HG03460 (cell line): ENCODE results near the gene C19orf67.
A peak's percentile ranks its signal among the peaks of the same experiment; 100 is the strongest.

Source experiments
- ATAC-seq: cut with Tn5 transposase; IDR thresholded peaks from one replicate; pipeline ENCODE4 v1.9.1; 2021; ENCODE audit not compliant: unreplicated experiment

The C19orf67 gene

DNA sequence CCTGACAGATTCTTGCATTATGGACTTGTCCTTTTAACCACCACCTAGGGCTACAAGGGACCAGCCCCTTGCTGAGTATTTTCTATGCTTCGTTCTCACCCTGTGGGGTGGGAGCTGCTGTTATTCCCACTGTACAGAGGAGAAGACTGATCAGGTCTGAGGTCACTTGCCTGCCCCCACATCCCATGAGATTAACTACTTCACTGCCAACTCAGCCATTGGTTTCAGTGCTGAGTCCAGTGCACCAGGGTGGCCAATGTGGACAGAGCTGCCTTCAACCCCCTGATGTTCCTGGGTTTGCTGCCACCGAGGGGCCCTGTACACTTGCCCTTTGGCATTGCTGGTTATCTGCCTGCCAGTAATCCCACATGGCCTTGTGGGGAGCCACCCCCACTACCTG is 25.1 kb upstream of the C19orf67 start:
- ATAC-seq, result no peak

DNA sequence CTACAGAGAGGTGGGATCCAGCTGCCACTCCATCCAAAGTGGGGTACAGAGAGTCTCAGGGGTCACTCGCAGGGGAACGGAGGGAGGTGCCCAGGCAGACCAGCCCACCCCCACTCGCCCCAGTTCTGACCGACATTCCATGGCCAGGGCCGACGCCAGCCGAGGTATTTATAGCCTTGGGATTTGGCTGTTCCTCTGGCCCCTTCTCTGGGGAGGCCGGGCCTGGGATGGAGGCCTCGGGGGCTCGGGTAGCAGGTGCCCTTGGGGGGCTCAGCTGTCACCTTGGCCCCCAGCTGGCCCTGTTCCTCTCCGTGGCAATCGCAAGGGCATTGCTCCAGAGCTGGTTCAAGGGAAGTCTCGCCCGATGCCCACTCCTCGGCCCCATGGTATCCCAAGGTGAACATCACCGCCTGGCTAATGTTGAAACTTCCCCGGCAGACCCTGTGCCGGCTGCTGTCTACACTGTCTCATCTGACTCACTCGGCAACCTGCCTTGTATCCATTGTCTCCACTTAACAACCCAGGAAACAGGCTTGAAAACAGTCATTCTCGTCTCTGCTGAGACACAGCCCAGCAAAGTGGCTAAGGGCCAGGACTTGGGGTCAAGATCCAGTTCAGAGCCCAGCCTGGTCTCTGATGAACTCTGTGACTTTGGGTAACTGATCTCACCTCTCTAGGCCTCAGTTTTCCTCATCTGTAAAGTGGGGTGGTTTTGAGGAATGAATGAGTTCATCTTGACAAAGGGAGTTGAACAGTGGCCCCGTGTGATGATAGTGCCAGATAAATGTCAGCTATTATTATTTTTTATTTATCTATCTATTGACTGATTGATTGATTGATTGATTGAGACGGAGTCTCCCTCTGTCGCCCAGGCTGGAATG is 22.2 kb upstream of the C19orf67 start:
- ATAC-seq, result no peak

DNA sequence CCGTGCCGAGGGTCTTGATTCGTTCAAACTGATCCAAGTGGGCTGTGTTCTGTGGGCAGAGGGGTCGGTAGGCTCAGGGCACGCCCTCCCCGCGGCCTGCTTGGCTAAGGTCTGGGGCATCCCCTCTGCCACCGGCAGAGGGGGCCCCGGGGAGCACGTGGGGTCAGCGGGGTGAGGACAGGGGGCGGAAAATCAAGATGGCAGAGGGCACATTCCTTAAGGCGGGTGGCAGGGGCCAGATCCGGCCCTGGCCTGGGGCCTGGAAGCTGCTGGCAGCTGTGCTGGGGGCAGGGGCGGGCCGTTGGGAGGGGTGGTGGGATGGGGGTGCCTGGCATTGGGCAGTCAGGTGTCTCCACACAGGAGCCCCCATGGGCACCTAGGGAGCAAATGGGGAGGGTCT is 21.3 kb upstream of the C19orf67 start:
- no peak for ATAC-seq

DNA sequence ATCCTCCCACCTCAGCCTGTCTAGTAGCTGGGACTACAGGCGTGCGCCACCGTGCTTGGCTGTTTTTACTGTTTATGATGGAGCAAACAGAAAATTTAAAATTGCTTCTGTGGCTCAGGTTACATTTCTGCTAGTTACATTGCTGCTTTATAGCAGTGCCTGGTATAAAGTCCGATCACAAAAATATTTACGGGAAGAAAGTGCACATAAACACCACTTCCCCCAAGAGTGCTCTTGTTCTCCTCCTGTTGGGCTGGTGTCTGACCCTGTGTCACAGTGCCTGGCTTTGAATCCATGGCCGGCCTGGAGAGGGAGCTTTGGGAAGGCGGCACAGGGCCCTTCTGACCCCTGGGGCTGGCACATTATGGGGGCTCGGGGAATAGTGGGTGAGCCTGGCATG is 20.1 kb upstream of the C19orf67 start:
- no peak for ATAC-seq

DNA sequence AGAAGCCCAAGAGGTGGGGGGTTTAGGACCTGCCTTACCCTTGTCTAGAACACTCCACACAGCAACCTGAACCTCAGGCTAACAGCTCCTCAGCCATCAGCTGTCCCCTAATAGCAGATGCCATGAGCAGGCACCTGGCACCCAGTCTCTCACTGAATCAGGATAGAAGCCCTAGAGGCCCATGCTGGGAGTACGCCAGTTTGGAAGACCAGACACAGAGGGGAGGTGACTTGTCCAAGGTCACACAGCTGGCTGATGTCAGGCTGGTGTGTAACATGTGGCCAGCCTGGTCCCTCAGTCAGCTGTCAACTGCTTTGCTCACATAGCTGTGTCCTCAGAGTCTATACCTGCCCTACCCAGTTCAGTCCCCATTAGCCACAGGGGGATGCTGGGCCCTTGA is 17.7 kb upstream of the C19orf67 start:
- no peak for ATAC-seq

DNA sequence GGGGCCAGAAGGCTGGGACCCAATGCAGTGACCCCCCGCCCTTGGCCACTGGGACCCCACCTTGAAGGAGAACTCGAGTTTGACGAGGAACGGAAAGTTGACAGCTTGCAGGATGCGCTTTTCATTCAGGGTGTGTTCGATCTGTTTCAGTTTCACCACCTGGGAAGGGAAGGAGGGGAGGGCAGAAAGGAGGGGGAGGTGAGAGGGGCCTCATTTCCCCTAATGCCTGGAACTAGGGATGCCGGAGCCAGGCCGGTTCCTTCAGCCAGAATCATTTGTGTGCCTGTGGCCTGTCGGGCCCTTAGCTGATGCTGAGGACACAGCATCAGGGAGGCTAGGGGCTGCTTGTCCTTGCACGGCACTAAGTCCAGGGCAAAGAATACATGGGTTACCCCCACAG is 17.2 kb upstream of the C19orf67 start:
- ATAC-seq, result no peak

DNA sequence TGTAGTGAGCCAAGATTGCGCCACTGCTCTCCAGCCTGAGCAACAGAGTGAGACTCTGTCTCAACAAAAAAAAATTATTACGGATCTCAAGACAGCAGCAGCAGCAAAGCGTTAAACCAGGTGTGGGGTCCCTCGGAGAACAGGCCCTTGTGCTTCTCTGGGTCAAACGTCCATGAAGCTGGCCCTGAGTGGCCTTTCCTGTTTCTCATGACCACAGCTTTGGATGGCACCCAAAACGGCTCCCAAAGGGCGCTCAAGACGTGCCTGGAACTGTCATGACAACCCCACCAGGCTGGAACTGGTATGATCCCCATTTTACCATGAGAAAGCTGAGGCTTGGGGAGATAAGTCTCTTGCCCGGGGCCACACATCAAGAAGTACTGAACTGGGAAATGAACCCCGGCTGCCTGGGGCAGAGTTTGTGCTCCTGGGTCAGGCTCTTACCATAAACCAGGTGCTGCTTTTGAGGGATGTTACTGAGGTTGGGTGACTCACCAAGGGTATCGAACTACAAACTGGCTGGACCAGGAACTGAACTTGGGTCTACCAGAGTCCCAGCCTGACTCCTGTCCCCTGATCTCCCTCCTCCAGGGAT is 16.6 kb upstream of the C19orf67 start:
- ATAC-seq, result no peak

DNA sequence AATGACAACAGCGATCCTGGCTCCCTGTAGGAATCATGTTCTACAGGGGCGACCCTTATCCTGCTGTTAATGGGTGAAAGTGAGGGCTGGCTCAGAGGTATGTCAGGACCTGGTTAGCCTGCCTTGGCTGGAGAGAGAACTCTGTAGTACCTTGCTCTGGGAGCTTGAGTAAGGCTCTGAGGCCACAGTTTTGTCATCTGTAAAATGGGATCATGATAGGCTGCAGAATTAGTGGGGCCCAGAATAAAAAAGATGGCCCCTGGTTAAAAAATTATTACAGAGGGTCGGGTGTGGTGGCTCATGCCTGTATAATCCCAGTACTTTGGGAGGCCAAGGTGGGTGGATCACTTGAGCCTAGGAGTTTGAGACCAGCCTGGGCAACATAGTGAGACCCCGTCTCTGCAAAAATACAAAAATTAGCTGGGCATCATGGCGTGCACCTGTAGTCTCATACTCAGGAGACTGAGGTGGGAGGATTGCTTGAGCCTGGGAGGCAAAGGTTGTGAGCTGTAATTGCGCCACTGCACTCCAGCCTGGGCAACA is 15.5 kb upstream of the C19orf67 start:
- no peak for ATAC-seq

DNA sequence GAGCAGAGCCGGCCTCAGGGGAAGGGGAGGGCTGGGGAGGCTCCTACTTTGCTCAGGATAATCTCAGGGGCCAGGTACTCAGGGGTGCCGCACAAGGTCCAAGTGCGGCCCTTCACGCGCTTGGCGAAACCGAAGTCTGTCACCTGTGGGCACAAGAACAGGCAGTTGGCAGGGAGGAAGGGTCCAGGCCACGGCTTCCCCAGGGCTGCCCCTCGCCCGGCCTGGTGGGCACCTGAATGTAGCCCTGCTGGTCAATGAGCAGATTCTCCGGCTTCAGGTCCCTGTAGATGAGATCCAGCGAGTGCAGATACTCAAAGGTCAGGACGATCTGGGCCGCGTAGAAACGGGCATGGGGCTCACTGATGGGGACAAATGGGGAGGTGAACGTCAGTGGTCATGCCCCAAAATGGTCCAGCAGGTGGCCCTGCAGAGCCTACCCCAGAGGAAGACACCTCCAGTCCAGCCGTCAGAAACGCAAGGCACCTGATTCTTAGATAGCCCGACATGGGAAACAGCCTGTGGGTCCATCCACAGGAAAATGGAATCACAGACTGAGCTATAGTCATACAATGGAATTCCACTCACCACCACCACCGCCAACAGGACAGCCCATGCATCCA is 12.1 kb upstream of the C19orf67 start:
- ATAC-seq, result no peak

DNA sequence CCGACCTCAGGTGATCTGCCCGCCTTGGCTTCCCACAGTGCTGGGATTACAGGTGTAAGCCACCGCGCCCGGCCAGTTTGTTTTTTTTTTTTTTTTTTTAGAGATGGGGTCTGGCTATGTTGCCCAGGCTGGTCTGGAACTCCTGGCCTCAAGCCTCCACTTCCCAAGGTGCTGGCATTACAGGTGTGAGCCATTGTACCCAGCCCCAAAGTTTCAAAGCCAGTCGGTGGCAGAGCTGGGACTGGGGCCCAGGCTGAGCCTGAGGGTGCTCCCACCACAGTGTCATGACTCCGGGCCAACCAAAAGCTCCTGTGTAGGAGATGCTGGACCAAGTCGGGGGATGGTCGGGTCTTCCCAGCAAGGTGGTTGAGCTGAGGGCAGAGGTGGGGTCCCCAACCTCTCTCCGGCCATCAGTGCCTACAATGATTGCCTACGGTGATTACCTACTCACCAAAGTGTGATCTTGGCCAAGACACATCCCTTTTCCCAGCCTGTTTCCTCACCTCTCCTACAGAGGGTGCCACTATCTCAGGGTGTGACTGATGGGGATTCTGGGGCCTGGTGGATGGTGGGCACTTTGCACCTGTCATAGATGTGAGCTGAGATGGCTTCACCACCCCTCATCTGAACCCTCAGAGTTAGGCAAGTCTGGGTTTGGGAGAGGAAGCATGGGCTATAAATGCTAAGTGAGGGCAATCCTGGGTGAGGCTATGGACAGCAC is 10.8 kb upstream of the C19orf67 start:
- ATAC-seq, result no peak

DNA sequence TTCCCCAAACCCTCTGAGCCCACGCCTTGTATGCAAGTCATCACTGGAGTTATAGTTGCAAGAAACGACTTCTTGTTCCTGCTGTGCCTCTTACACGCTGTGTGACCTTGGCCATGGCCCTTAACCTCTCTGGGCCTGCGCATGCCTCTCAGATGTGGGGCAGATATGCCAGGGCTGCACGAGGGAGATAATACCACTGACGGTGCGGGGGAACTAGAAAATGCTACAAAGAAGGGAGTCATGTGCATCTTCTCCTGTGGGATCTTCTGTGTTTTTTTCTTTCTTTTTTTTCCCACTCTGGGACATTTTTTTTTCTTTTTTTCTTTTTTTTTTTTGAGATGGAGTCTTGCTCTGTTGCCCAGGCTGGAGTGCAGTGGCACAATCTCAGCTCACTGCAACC is 9.3 kb upstream of the C19orf67 start:
- ATAC-seq, result no peak

DNA sequence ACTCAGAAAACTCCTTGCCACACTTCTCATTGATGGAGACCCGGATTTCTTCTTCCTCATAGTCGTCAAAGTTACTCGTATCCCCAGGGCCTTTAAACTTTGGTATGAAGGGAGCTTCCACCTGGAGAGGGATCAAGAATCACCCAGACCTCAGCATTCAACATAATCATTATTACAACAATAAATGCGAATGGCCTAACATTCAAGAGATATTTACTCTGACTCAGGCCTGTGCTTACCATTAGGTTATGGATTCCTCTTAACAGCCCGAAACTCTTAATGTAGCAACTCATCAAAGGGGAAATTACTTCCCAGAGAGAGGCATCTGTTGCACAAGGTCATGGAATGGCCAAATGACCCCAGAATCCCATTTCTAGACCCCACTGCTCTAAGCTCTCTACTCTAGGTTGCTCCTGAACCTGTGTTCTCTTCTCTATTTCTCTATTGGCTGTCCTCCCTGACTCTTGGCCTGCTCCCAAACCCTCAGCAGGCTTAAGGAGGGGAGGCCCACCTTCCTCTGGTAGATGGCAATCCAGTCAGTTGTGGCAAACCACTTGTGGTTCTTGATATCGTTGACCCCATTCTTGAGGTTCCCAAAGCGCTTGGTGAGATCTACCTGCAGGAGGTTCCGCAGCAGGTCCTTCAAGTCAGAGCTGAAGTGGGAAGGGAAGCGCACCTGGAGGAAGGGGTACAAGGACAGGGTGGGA is 7.7 kb upstream of the C19orf67 start:
- ATAC-seq, result no peak

DNA sequence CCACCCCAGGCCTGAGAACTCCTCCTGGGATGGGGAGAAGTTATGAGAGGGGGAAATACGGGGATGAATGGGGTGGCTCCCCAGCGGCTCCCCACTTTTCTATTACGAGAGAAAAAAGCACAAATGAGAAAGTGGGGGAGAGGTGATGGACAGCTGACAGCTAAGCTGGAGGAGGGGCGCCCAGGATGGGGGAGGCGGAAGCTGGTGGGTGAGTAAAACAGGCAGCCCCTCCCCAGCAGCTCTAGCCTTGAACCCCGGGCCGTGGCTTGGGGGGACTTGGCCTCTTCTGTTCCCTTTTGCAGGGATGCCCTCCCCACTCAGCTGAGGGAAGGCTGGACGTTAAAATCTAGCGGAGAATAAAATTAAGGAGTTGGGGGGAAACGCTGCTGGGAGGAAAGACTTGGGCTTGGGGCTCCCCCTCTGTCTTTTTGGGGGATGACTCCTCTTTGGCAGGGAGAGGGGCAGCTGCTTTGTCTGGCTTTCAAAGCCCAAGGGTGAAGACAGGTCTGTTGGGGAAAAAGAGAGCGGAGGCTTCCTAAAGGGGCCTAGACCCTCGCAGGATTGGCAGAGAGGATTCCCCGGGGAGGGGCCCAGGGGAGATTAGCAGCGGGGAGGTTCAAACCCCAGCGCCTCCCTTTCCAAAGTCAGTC is 6.4 kb upstream of the C19orf67 start:
- peak; percentile 12 for ATAC-seq

DNA sequence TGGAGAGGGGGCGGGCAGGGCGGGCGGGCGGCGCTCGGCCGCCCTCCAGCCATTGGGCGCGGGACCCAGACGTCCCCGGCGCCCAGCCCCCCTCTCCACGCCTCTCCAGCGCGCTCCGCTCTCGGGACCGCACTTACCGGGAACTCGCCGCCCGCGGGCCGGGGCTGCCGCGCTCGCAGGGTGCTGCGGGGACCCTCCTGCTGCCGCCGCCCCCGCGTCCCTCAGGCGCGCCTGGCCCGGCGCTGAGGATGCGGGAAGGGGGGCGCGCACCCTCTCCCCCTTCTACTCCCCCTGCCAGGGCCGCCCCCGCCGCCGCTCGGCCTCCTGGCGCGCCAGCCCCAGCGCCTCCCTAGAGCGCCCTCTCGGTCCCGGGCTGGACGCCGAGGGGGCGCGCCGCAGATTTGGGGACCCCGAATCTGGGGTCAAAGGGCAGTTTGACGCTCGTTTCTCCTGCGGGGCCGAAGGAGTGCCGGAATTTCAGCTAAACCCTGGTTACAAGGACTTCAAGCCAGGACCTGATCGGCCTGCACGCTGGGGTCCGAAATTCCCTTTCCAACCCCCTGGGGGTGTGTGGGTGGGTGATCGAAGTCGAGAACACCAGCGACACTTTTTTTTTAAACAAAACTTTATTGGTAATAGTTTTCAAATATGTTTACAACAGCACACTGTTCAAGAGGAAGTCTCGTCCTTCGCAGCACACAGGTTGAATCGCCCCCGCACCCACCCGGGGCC is 5.7 kb upstream of the C19orf67 start:
- ATAC-seq, result peak; percentile 42

DNA sequence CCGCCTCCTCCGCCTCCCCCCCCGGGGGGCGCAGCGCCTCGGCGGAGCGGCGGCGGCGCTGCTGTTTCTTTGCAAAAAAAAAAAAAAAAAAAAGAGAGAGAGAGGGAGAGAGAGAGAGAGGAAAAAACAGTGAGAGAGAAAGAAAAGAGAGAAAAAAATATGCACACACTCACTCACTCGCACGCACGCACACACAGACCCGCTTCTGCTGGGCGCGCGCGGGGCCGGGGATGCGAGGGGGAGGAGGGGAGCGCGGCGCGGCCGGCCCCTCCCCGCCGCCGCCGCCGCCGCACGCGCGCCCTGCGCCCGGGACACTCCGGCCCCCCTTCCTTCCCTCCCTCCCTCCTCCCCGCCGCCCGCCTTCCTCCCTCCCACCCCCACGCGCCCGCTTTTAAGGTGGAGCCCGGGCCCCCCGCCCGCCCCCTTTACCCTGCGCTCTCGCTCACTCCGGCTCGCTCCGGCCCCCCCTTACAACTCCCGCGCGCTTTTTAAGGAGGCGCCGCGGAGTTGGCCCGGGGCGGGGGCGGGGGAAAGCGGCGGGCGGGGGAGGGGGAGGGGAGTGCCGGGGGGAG is 5.0 kb upstream of the C19orf67 start, which contains the start of gene SAMD1:
Gene SAMD1 (minus strand): TSS at position 243 of the 572 bp plus-strand sequence.
- peak; percentile 37 for ATAC-seq

DNA sequence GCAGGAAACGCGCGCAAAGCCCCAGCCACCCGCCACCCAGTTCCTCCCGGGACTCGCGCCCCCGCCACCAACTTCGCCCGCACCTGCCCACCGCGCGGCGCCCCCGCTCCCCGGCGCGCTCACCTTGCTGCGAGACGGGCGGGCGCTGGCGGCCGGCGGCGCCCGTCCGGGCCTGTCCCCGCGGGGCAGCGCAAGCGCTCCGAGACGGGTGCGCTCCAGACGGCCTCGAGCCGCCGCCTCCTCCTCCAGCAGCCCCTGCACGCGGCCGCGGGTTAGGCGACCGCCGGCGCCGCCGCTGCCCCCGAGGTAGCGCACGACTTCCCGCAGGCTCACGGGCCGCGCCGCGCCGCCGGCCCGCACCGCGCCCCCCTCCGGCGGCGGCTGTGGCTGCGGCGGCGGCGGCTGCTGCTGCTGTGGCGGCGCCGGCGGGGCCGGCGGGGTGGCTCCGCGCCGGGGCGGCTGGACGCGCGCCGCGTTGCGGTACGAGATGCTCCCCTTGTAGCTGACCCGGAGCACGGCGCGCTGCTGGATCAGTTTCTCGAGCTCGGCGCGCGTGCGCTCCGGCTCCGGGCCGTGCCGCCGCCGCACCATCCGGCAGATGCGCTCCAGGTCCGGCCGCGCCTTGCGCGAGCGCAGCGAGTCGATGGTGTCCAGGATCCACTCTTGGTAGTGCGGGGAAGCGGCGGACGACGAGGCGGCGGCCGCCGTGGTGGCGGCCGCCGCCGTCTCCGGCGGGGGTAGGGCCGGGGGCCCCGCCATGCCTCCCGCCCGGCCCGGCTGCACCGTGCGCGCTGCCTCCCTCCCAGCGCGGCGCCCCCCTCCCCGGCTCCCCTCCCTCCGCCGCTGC is 4.3 kb upstream of the C19orf67 start:
- peak; percentile 11 for ATAC-seq

DNA sequence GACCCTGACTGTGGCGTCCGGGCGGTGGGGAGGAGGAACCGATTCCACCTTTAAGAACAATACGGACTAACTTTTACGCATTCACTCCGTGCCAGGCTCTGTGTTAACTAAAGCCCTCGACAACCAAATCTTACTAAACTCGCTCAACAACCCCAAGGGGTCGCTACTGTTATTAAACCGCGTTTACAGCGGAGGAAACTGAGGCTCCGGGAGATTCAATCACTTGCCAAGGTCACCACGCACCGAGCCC is 3.8 kb upstream of the C19orf67 start:
- no peak for ATAC-seq

DNA sequence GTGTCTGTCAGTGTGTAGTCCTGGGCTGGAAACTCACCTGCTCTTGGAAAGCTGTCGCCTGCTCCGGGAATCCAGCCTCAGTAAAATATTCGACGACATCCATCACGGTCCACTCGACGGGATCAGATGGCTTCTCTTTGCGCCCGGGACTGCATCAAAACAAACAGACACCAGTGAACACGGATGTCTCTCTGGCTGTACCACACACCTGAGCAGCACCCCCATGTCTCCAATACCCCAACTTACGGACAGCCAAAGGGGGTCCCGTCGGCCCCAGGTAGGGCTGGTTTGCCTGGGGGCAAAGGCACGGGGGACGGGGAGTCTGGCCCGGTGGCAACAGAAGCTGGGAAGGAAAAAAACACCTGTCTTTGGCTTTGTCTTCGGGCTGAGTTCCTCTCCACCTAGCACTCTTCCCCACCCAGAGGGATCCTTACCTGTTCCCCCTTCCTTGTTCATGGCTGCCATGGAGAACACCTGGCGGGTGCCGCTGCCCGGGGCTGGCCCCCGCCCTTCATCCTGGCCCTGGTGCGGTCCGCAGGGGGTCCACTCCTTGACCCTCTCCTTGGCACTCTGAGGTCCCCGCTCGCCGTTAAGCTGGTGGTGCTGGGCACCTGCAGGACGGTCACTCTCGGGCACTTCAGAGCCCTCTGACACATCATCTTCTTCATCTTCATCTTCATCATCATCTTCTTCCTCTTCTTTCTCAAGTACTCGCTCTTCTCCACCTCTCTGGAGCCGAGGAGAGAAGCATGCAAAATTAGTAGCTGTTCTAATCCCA is 3.2 kb upstream of the C19orf67 start:
- ATAC-seq, result no peak
